GM23248 (cell line): ENCODE measurements around the gene XRRA1. TPM values are rescaled to one million over a fixed set of nuclear protein-coding genes. Genes with fewer than 3 reads are reported as not detected.

Experiments used
- DNase-seq: peaks from one replicate; pipeline ENCODE4 v3.0.0-alpha.2; 2015
- H2AFZ ChIP-seq: fragments of 200-600 bp; sonication (generic); 2 replicates; pipeline ENCODE4 v1.6.1; 2016; ENCODE audit warnings: antibody characterized with exemption
- H3F3A ChIP-seq: fragments of 200-600 bp; sonication (generic); 2 replicates; pipeline ENCODE4 v1.6.1; 2016; ENCODE audit warnings: mild to moderate bottlenecking, antibody characterized with exemption, mixed run types; ENCODE audit not compliant: insufficient read depth
- H3K27ac ChIP-seq: fragments of 200-600 bp; sonication (generic); 2 replicates; pipeline ENCODE4 v1.5.1; 2016; ENCODE audit warnings: mild to moderate bottlenecking
- H3K27me3 ChIP-seq: fragments of 200-600 bp; sonication (generic); replicated peaks from 2 replicates; pipeline ENCODE4 v1.6.1; 2016; ENCODE audit warnings: mild to moderate bottlenecking; ENCODE audit not compliant: insufficient read depth
- H3K36me3 ChIP-seq: fragments of 200-600 bp; sonication (generic); 2 replicates; pipeline ENCODE4 v1.6.1; 2016; ENCODE audit warnings: low read depth, mild to moderate bottlenecking
- H3K4me1 ChIP-seq: fragments of 200-600 bp; sonication (generic); 2 replicates; pipeline ENCODE4 v1.6.1; 2016; ENCODE audit warnings: mild to moderate bottlenecking; ENCODE audit not compliant: insufficient read depth
- H3K4me2 ChIP-seq: fragments of 200-600 bp; sonication (generic); one replicate; pipeline ENCODE4 v1.6.1; 2016; ENCODE audit warnings: mild to moderate bottlenecking; ENCODE audit not compliant: unreplicated experiment
- H3K4me3 ChIP-seq: fragments of 200-600 bp; sonication (generic); 2 replicates; pipeline ENCODE4 v1.5.1; 2016; ENCODE audit warnings: mild to moderate bottlenecking
- H3K79me2 ChIP-seq: fragments of 200-600 bp; sonication (generic); 2 replicates; pipeline ENCODE4 v1.6.1; 2016; ENCODE audit warnings: mild to moderate bottlenecking; ENCODE audit not compliant: insufficient read depth
- H3K9ac ChIP-seq: fragments of 200-600 bp; sonication (generic); 2 replicates; pipeline ENCODE4 v1.6.1; 2016; ENCODE audit warnings: mild to moderate bottlenecking
- H3K9me2 ChIP-seq: fragments of 200-600 bp; sonication (generic); 2 replicates; pipeline ENCODE4 v1.6.1; 2016; ENCODE audit warnings: mixed run types, mild to moderate bottlenecking, moderate library complexity; ENCODE audit not compliant: insufficient read depth
- H3K9me3 ChIP-seq: fragments of 200-600 bp; sonication (generic); one replicate; pipeline ENCODE4 v1.6.1; 2017; ENCODE audit warnings: low read depth
- H4K20me1 ChIP-seq: fragments of 200-600 bp; sonication (generic); 2 replicates; pipeline ENCODE4 v1.6.0; 2016; ENCODE audit not compliant: insufficient read depth
- EZH2 ChIP-seq: fragments of 200-600 bp; sonication (generic); IDR thresholded peaks from 2 replicates; pipeline ENCODE4 v1.6.1; 2018; ENCODE audit warnings: antibody characterized with exemption, mild to moderate bottlenecking; ENCODE audit not compliant: insufficient read depth, poor library complexity, severe bottlenecking
- EZH2phosphoT487 ChIP-seq: fragments of 200-600 bp; sonication (generic); IDR thresholded peaks from 2 replicates; pipeline ENCODE4 v1.6.1; 2018; ENCODE audit warnings: antibody characterized with exemption, moderate library complexity, mild to moderate bottlenecking, low read depth; ENCODE audit not compliant: insufficient read depth
- WGBS, 2 experiments: methylation state at CpG; one replicate each; pipeline ENCODE4 v1.1.6; 2015 to 2017; ENCODE audit warnings: low lambda C conversion rate in 2 of 2, low coverage in 1 of 2; ENCODE audit errors: missing lambda C conversion rate in 2 of 2; 5-methylcytosine and 5-hydroxymethylcytosine counted together
- in situ Hi-C: fragments of 300-500 bp; cut with MboI; formaldehyde crosslinking; loops from 2 replicates; pipeline ENCODE4 v1.15.0; 2020
- polyA plus RNA-seq: library from polyadenylated mRNA; unstranded; fragments of >200 nt; fragmentation: Nextera tagmentation; extraction: Ambion mirVana; gene quantifications from 2 replicates; pipeline ENCODE4 v1.2.1, GENCODE V29; 2016
- total RNA-seq: library from RNA; depleted of rRNA; stranded (reverse); fragments of >200 nt; shearing (Covaris generic); gene quantifications from 2 replicates; pipeline ENCODE4 v1.2.3, GENCODE V29; 2014

XRRA1 gene
- total and polyA plus RNA-seq, 2 experiments from 2014 or later, result 3.2 to 7.0 TPM

DNA sequence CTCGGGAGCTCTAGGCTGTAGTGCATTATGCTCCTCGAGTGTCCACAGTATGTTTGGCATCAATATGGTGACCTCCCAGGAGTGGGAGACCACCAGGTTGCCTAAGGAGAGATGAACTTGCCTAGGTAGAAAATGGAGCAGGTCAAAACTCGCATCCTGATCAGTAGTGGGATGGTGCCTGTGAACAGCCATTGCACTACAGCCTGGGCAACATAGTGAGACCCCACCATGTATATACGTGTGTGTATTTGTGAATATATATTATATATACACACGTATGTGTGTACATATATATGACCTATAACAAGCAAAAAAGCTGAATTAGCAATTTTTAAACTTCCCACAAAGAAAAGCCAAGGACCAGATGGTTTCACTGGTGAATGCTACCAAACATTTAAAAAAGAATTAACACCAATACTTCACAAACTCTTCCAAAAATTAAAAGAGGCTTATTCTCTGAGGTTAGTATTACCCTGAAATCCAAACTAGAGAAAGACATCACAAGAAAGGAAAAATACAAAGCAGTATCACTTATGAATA is 102.8 kb downstream of the XRRA1 start:
- Histone ChIP-seq H3K9me2 (no peaks in the 10 kb centered on the region), H4K20me1 (no peaks in the 10 kb centered on the region), H3K27me3 (no peaks in the 10 kb centered on the region), H2AFZ (no peak overlapping the region), H3K4me1 (peaks cover 22% of the 10 kb centered on the region), H3F3A (peaks cover 26% of the 10 kb centered on the region), H3K36me3 (no peaks in the 10 kb centered on the region; the same call in 1 of the 2 replicates), H3K27ac (no peak overlapping the region), H3K79me2 (no peaks in the 10 kb centered on the region), H3K4me2 (no peak overlapping the region), H3K4me3 (no peak overlapping the region), H3K9me3 (no peaks in the 10 kb centered on the region), H3K9ac (no peak overlapping the region)
- DNase-seq, result no peak
- TF ChIP-seq EZH2 (no peak), EZH2phosphoT487 (no peak)
- WGBS, 2 experiments, result 96 to 98% methylated on average over 5 of the region's 5 CpGs
- in situ Hi-C loops, result no loop called here

DNA sequence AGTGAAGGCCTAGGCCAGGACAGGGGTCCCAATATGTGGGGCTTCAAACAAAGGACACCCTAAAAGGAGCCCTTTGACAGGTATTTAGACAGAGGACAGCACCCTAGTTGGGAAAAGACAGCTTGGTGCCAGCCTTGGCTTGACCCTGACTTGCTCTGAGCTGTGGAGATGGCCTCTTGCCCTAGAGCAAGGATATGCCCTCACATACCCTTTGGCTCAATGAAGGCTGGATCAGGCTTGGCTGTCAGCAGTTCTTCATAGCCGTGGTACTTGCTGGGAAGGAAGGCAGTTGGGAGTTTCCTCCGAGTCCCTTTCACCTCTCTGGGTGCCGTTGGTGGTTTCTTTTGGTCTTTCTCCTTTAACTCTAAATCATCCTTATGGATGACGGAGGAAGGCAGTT is 104.0 kb downstream of the XRRA1 start:
- Histone ChIP-seq H3K9me2 (no peaks in the 10 kb centered on the region), H3K27me3 (no peaks in the 10 kb centered on the region), H4K20me1 (no peaks in the 10 kb centered on the region), H3K27ac (no peak overlapping the region), H3K4me3 (no peak overlapping the region), H3K4me2 (no peak overlapping the region), H3K36me3 (no peaks in the 10 kb centered on the region; the same call in 1 of the 2 replicates), H3K79me2 (no peaks in the 10 kb centered on the region), H3K9me3 (no peaks in the 10 kb centered on the region), H3K9ac (no peak overlapping the region), H2AFZ (no peak overlapping the region), H3K4me1 (peaks cover 14% of the 10 kb centered on the region), H3F3A (peaks cover 14% of the 10 kb centered on the region)
- no peak for TF ChIP-seq EZH2phosphoT487
- no peak for TF ChIP-seq EZH2
- 77 to 87% methylated on average over 4 of the region's 4 CpGs for WGBS, 2 experiments
- DNase-seq, result no peak
- in situ Hi-C loops, result no loop called here

DNA sequence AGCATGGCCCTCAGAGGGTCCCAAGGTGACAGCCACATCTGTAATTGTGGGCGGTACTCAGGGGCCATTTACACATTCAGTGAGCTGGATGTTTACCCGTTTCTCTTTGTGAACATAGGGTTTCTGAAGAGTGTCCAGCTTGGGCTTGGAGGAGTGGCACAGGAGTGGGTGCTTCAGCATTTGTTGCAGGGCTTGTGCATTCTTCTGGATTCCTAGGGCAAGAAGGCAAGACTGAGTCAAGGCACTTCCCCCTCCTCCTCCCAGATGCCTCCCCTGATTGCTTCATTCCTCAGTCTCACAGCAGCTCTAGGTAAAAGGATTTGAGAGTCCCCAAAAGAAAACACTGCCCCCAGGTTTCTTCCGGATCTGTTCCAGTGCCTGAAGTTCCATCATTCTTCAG is 104.8 kb downstream of the XRRA1 start:
- 100% methylated on average over 3 of the region's 3 CpGs for WGBS, 2 experiments
- in situ Hi-C loops, result no loop called here
- H3K79me2 ChIP-seq, result no peaks in the 10 kb centered on the region
- no peaks in the 10 kb centered on the region for H3K9me2 ChIP-seq
- no peak overlapping the region for H3K27ac ChIP-seq
- DNase-seq, result no peak
- H2AFZ ChIP-seq, result no peak overlapping the region
- no peaks in the 10 kb centered on the region for H3K9me3 ChIP-seq
- H3K36me3 ChIP-seq, result no peaks in the 10 kb centered on the region; the same call in 1 of the 2 replicates
- no peaks in the 10 kb centered on the region for H4K20me1 ChIP-seq
- H3K27me3 ChIP-seq, result no peaks in the 10 kb centered on the region
- H3K4me1 ChIP-seq, result peaks cover 7% of the 10 kb centered on the region; the same call in 1 of the 2 replicates
- H3K4me2 ChIP-seq, result no peak overlapping the region
- TF ChIP-seq EZH2phosphoT487 (no peak), EZH2 (no peak)
- H3K9ac ChIP-seq, result no peak overlapping the region
- peaks cover 6% of the 10 kb centered on the region for H3F3A ChIP-seq
- no peak overlapping the region for H3K4me3 ChIP-seq

DNA sequence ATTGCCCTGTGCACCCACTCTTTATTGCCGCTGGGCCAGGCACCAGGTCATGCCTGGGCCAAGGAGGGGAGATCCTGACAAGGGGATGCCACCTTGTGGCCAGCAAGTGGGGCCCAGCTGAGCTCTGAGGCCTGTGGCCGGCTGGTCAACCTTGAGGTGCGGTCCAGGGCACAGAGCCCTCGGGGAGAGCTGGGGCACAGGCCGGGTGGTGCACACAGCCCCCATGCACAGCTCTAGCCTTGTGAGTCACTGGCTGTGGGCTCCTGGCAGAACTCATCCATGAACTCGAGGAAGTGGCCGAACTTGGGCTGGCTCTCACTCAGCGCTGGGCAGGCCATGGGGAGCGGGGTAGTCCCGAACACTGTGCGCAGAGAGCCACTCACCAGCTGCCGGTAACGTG is 105.9 kb downstream of the XRRA1 start:
- Histone ChIP-seq H4K20me1 (no peaks in the 10 kb centered on the region), H3K4me2 (no peak overlapping the region), H2AFZ (no peak overlapping the region), H3K4me1 (0 out of 2 replicates have a peak, but pooled peaks cover 4% of the 10 kb centered on the region), H3F3A (no peaks in the 10 kb centered on the region), H3K27ac (no peak overlapping the region), H3K9ac (no peak overlapping the region), H3K4me3 (no peak overlapping the region), H3K36me3 (no peaks in the 10 kb centered on the region; the same call in 1 of the 2 replicates), H3K27me3 (no peaks in the 10 kb centered on the region), H3K79me2 (no peaks in the 10 kb centered on the region), H3K9me2 (no peaks in the 10 kb centered on the region), H3K9me3 (no peaks in the 10 kb centered on the region)
- TF ChIP-seq EZH2phosphoT487, result no peak
- TF ChIP-seq EZH2, result no peak
- in situ Hi-C loops, result no loop called here
- no peak for DNase-seq
- WGBS, 2 experiments, result 97% methylated on average over 10 to 13 of the region's 13 CpGs

DNA sequence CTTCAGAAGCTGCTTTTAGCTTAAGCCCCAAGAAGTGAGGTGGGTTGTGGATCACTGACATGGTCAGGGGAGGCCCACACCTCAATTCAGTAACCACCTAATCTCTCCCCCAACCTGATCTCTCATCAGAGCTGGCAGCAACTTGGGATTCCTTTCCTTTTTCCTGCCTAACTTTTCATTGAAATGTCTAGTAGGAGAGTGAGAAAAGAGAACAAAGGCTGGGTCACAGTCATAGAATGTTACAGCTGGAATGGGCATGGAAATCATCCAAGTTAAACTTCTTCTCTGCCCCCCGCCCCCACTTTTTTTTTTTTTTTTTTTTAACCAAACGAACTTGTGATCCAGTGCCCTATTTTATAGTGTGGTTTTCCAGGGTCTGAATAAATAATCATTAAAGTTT is 108.4 kb downstream of the XRRA1 start:
- TF ChIP-seq EZH2phosphoT487, result no peak
- TF ChIP-seq EZH2, result no peak
- H3K79me2 ChIP-seq, result no peaks in the 10 kb centered on the region
- no peak overlapping the region for H3K4me2 ChIP-seq
- peaks cover 18% of the 10 kb centered on the region for H3K36me3 ChIP-seq
- no peaks in the 10 kb centered on the region for H3K9me2 ChIP-seq
- H3K9ac ChIP-seq, result no peak overlapping the region
- 71 to 76% methylated on average over 2 of the region's 2 CpGs for WGBS, 2 experiments
- no peaks in the 10 kb centered on the region for H4K20me1 ChIP-seq
- no peaks in the 10 kb centered on the region for H3F3A ChIP-seq
- H3K4me1 ChIP-seq, result 0 out of 2 replicates have a peak, but pooled peaks cover 4% of the 10 kb centered on the region
- no peak overlapping the region for H3K27ac ChIP-seq
- DNase-seq, result no peak
- no peaks in the 10 kb centered on the region for H3K27me3 ChIP-seq
- no peak overlapping the region for H2AFZ ChIP-seq
- no peaks in the 10 kb centered on the region for H3K9me3 ChIP-seq
- no peak overlapping the region for H3K4me3 ChIP-seq
- in situ Hi-C loops, result no loop called here
